ENCODE data around the gene RGS11.

Gene RGS11

DNA sequence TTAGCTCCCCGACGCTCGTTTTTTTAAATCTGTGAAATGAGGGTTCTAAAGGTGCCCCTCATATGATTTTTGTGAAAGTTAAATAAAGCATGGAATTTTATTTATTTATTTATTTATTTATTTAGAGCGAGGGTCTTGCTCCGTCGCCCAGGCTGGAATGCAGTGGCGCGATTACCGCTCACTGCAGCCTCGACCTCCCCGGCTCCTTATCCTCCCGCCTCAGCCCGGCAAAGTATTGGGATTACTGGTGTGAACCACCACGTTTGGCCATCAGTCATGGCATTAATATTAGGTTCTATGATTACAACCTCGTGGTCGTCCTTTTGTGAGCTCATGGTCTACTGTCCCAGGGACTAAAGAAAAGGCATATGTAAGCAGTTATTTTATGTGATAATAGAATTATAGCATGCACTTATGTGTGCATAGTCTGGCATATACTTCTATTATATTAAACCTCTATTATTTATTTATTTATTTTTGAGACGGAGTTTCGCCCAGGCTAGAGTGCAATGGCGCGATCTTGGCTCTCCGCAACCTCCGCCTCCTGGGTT lies 45.9 kb downstream of the RGS11 start:
- DNase-seq (ENCODE audit: low read depth in 2 of 2), result no peak

DNA sequence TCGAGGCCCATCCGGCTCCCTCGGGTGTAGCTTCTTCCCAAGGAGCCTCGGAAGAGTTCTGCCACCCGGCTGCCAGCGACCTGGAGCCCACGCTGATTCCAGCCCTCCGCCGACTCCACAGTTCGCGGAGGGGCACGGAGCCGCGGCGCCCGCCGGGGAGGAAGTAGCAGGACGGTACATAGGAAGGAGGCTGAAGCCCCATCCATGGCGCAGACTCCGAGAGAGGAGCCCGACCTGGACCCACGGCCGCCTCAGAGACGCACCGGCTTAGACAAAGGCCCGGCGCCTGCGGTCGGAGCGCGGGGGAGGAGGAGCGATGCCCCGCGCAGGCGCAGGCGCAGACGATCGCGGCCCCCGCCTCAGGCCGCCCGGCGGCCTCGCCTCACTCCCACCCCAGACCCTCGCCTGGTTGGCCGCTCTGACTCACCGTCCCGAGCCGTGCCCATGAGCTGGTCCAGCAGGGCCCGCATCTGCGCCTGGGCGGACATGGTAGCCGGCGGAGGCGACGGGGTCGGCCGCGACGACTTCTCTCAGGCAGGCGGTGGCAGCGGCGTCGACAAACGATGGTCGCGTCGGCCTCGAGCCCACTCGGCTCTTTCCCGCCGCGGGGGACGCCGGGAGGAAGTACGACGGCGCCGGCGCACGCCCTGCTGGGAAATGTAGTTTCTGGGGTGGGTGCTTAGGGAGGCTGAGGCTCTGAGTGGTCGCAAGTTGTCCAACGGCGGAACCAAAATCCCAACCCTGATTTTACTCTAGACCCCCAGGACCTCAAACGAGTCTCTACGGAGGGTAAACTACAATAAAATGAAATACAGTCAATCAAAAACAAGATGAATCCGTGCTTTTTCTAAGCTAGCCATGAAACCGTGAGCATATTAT lies 46.7 kb downstream of the RGS11 start, which contains the start of gene LUC7L:
Gene LUC7L, minus strand, starts transcription at position 598 of the 879 bp plus-strand sequence. Its CDS starts 110 bp downstream, at position 488.
- DNase-seq (ENCODE audit: low read depth in 2 of 2), result peak; percentile 75 to 81

DNA sequence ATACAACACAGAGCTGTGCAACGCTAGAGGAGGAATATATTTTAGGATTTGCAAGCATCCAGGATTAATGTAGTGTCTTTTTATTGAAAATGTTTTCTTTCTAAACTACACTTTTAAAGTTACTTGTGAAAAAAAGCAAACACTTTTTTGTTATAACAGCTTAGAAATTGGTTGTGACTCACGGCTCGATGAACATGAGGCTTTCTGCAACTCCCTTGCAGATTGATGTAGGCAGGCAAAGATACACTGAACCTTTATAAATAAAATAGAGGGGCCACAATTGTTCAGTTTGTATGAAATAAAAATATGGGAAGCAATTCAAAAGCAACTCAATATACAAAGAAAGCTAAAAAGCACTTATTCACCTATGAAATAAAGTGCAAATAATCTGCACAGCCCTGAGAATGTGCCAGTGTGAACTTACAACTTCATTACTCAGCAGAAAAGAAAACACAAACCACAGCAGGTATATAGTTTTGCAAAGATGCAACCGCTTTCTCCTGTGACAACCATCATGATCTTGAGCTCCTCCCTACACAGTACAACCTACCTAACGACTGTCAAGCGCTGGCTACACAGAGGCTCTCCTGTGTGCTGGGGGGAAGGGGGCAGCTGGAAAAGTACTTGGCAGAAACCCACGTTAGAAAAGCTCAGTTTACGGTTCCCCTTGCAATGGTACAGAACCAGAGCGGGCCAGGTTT lies 47.4 kb downstream of the RGS11 start:
- DNase-seq (ENCODE audit: low read depth in 2 of 2), result no peak

DNA sequence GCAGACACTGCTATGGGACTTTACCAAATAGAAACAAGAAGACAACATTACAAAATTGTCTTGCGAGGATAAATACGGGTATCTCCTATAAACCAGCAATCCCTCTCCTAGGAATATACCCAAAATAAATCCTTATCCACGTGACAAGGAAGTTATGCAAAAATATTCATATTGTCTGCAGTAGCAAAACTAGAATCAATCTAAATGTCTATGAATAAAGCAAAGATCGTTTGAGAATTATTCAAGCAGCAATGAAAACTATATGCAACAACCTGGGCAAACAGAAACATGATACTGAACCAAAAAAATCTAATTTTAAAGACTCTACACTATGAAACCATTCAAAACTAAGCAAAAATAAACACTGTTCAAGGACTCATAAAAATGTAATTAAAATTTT lies 55.7 kb downstream of the RGS11 start:
- no peak for DNase-seq (ENCODE audit: low read depth in 2 of 2)
